K562 (cell line): ENCODE results near the gene COL25A1. TPM values are rescaled to one million over a fixed set of nuclear protein-coding genes. Genes with fewer than 3 reads are reported as not detected.
A peak's percentile ranks its signal among the peaks of the same experiment; 100 is the strongest.

Experiments
- ATAC-seq: fragments of 200-7000 bp; cut with Tn5 transposase; 3 replicates; pipeline ENCODE4 v1.9.1; 2020; ENCODE audit warnings: moderate library complexity
- BruUV-seq: library from RNA; stranded (reverse); fragments of 400-500 nt; replicated peaks from 2 replicates; lab custom pipeline; 2021; lab: Mats Ljungman, UMichigan
- CTCF ChIA-PET: fragments of 300-600 bp; formaldehyde crosslinking; extraction: SDS; loops from one replicate; lab custom pipeline; 2021; ENCODE audit warnings: low intra/inter-chr PET ratio; lab: Yijun Ruan, JAX
- POLR2A ChIA-PET: fragments of 300-600, 350-650 bp; sonication (Branson Sonifier 250); formaldehyde crosslinking; extraction: SDS; loops from one replicate; lab custom pipeline; 2021; ENCODE audit warnings: antibody characterized with exemption, inconsistent platforms; lab: Yijun Ruan, JAX
- DNase-seq, 4 experiments: peaks; one replicate each; pipeline versions ENCODE4 v3.0.0 to v3.0.0-alpha.2; 2011 to 2018; ENCODE audit warnings: low spot score in 3 of 4, mixed read lengths in 3 of 4; ENCODE audit errors: extremely low read depth in 1 of 4
- FAIRE-seq: peaks from 2 replicates; lab custom pipeline; 2011; peaks lifted over from hg19 to GRCh38; lab: Jason Lieb, UNC
- H2AFZ ChIP-seq: 2 replicates; pipeline ENCODE4 v1.6.0; 2011; ENCODE audit warnings: low read depth, low read length, control low read depth, inconsistent platforms
- H3K27ac ChIP-seq: fragments of 200-600 bp; 3 replicates; pipeline ENCODE4 v1.8.0; 2011; ENCODE audit warnings: low read depth, mild to moderate bottlenecking, control low read depth, inconsistent platforms, low read length, moderate library complexity, mixed read lengths; ENCODE audit errors: extremely low read depth
- H3K27me3 ChIP-seq, 2 experiments: fragments of 300-600 bp in 1 of 2; 2 replicates in 1 of 2; 3 replicates in 1 of 2; pipeline versions ENCODE4 v1.6.0 to v1.8.0; 2011; ENCODE audit warnings: inconsistent platforms in 2 of 2, low read length in 2 of 2, mild to moderate bottlenecking in 1 of 2, mixed read lengths in 1 of 2, moderate library complexity in 1 of 2; ENCODE audit not compliant: control insufficient read depth in 2 of 2, insufficient read depth in 2 of 2
- H3K36me3 ChIP-seq: fragments of 300-600 bp; 3 replicates; pipeline ENCODE4 v1.8.0; 2011; ENCODE audit warnings: mild to moderate bottlenecking, low read length, inconsistent platforms; ENCODE audit not compliant: control insufficient read depth, insufficient read depth
- H3K4me1 ChIP-seq, 2 experiments: fragments of 200-600 bp in 1 of 2; replicated peaks in 1 of 2; 2 replicates in 1 of 2; 3 replicates in 1 of 2; pipeline versions ENCODE4 v1.5.1 to v1.8.0; 2011; ENCODE audit warnings: inconsistent platforms in 2 of 2, low read length in 2 of 2, mild to moderate bottlenecking in 1 of 2, mixed read lengths in 1 of 2, moderate library complexity in 1 of 2; ENCODE audit not compliant: control insufficient read depth in 2 of 2, insufficient read depth in 2 of 2
- H3K4me2 ChIP-seq: 2 replicates; pipeline ENCODE4 v1.6.1; 2011; ENCODE audit warnings: low read length, control low read depth, inconsistent platforms, mixed read lengths; ENCODE audit not compliant: insufficient read depth
- H3K4me3 ChIP-seq: fragments of 200-600 bp; sonication (generic), shearing (Covaris generic); 2 replicates; pipeline ENCODE4 v1.5.1; 2016; ENCODE audit warnings: control low read depth, inconsistent platforms
- H3K79me2 ChIP-seq: fragments of 200-600 bp; 3 replicates; pipeline ENCODE4 v1.8.0; 2011; ENCODE audit warnings: low read length, inconsistent platforms; ENCODE audit not compliant: control insufficient read depth, insufficient read depth
- H3K9ac ChIP-seq, 2 experiments: 2 replicates each; pipeline versions ENCODE4 v1.6.0 to v1.6.1; 2011; ENCODE audit warnings: low read depth in 2 of 2, low read length in 2 of 2, control low read depth in 1 of 2, inconsistent platforms in 1 of 2, mild to moderate bottlenecking in 1 of 2, mixed read lengths in 1 of 2; ENCODE audit not compliant: insufficient read depth in 1 of 2
- H3K9me1 ChIP-seq: one replicate; pipeline ENCODE4 v1.6.0; 2011; ENCODE audit warnings: inconsistent platforms, mild to moderate bottlenecking, low read length, moderate library complexity; ENCODE audit not compliant: control insufficient read depth, insufficient read depth
- H3K9me3 ChIP-seq: replicated peaks from 2 replicates; pipeline ENCODE4 v1.5.1; 2011; ENCODE audit warnings: low read depth, low read length, inconsistent platforms; ENCODE audit not compliant: control insufficient read depth, insufficient read depth
- H4K20me1 ChIP-seq: replicated peaks from 2 replicates; pipeline ENCODE4 v1.6.1; 2011; ENCODE audit warnings: low read length, inconsistent platforms, mixed read lengths; ENCODE audit not compliant: control insufficient read depth, insufficient read depth
- BRF1 ChIP-seq: IDR thresholded peaks from 3 replicates; pipeline ENCODE4 v1.6.1; 2011; ENCODE audit warnings: borderline replicate concordance, mild to moderate bottlenecking; ENCODE audit not compliant: insufficient read length; ENCODE audit errors: extremely low read depth
- FIP1L1 ChIP-seq: fragments of 200-400 bp; formaldehyde crosslinking; IDR thresholded peaks from 2 replicates; pipeline ENCODE4 v1.6.1; 2018; ENCODE audit warnings: mild to moderate bottlenecking, low read depth, low read length; ENCODE audit not compliant: poor library complexity, severe bottlenecking
- MYBL2 ChIP-seq, 2 experiments: fragments of 450-650 bp in 1 of 2; sonication (generic) in 1 of 2; formaldehyde crosslinking in 1 of 2; IDR thresholded peaks; 2 replicates each; pipeline versions ENCODE4 v1.6.1 to v1.8.1; 2017 to 2022; ENCODE audit warnings: borderline replicate concordance in 1 of 2, inconsistent platforms in 1 of 2, low read depth in 1 of 2, mild to moderate bottlenecking in 1 of 2, missing genetic modification reagents in 1 of 2, moderate library complexity in 1 of 2
- NR2C1 ChIP-seq, 2 experiments: fragments of 450-650 bp; IDR thresholded peaks; 2 replicates each; pipeline ENCODE4 v1.6.1; 2017; ENCODE audit warnings: mild to moderate bottlenecking in 2 of 2, antibody characterized with exemption in 1 of 2, inconsistent platforms in 1 of 2, missing compliant biosample characterization in 1 of 2, missing genetic modification characterization in 1 of 2
- SRF ChIP-seq, 2 experiments: fragments of 250-450, 450-650 bp in 1 of 2; sonication (Bioruptor Pico) in 1 of 2; sonication (generic) in 1 of 2; formaldehyde crosslinking; IDR thresholded peaks; 2 replicates each; pipeline versions ENCODE4 v1.5.0 to v1.5.1; 2020 to 2022; ENCODE audit warnings: mild to moderate bottlenecking in 1 of 2, missing genetic modification reagents in 1 of 2
- VEZF1 ChIP-seq: fragments of 200-800 bp; sonication (Bioruptor generic); IDR thresholded peaks from 2 replicates; pipeline ENCODE4 v1.6.1; 2017; ENCODE audit warnings: missing genetic modification characterization, missing compliant biosample characterization
- ZKSCAN1 ChIP-seq: fragments of 150-350 bp; IDR thresholded peaks from 2 replicates; pipeline ENCODE4 v1.6.1; 2016; ENCODE audit warnings: low read depth, low read length
- ZNF212 ChIP-seq: fragments of 450-650 bp; formaldehyde crosslinking; IDR thresholded peaks from 2 replicates; pipeline ENCODE4 v1.4.0; 2020; ENCODE audit warnings: mild to moderate bottlenecking
- ZNF224 ChIP-seq: sonication (generic); formaldehyde crosslinking; IDR thresholded peaks from 2 replicates; pipeline ENCODE4 v1.8.0; 2022; ENCODE audit warnings: mild to moderate bottlenecking, missing genetic modification reagents
- WGBS: fragments of 100-300 bp; shearing (Covaris generic); methylation state at CpG from one replicate; pipeline ENCODE4 v1.1.6; 2016; ENCODE audit warnings: low coverage, mixed read lengths; ENCODE audit not compliant: insufficient coverage; ENCODE audit errors: missing lambda C conversion rate; 5-methylcytosine and 5-hydroxymethylcytosine counted together
- in situ Hi-C: fragments of 300-500 bp; cut with MboI; formaldehyde crosslinking; loops from 4 replicates; pipeline ENCODE4 v1.15.0; 2018; ENCODE audit warnings: inconsistent platforms, mixed read lengths
- intact Hi-C: fragments of 100-400 bp; cut with micrococcal nuclease; formaldehyde crosslinking; loops from 2 replicates; pipeline ENCODE4 v1.14.2; 2022
- polyA plus RNA-seq, 8 experiments: library from polyadenylated mRNA; depleted of rRNA in 4 of 8; stranded (reverse) in 5 of 8; unstranded in 3 of 8; fragments of >200 nt; fragmentation: Nextera tagmentation in 2 of 8; fragmentation: Illumina TruSeq in 1 of 8; extraction: Ambion mirVana in 2 of 8; extraction: Trizol in 1 of 8; gene quantifications; 2 replicates each; pipeline versions ENCODE4 v1.2.1 to v1.2.3, GENCODE V29; 2011 to 2014; ENCODE audit warnings: inconsistent platforms in 1 of 8, missing spikeins in 1 of 8
- total RNA-seq, 7 experiments: library from RNA; depleted of rRNA in 6 of 7; stranded (reverse); fragments of >200 nt in 6 of 7; fragmentation: Illumina TruSeq in 2 of 7; extraction: Trizol in 2 of 7; gene quantifications; 2 replicates each; pipeline versions ENCODE4 v1.2.1 to v1.2.3, GENCODE V29; 2011 to 2021; ENCODE audit warnings: low replicate concordance in 1 of 7
- TF ChIP-seq, protein P1 (sequence below): fragments of 250-450 bp; sonication (Bioruptor Pico); IDR thresholded peaks from 2 replicates; pipeline ENCODE4 v1.8.0; 2022; ENCODE audit warnings: moderate library complexity, mild to moderate bottlenecking, inconsistent platforms

Gene COL25A1
- total and polyA plus RNA-seq, 9 of the 15 experiments (the other 6 are each of a cell fraction or from before 2014, with no cell fraction given) = 0.03 to 0.62 (median 0.27) TPM

GRCh38 chr4:109296527-109296926, 5.9 kb downstream of the COL25A1 start:
- no peak overlapping the region for H3K4me3 ChIP-seq
- 0 out of 2 replicates have a peak, but pooled peaks cover 1% of the 10 kb centered on the region for H3K9me3 ChIP-seq
- no peaks in the 10 kb centered on the region for H3K9me1 ChIP-seq
- 79% methylated on average over 2 of the region's 2 CpGs for WGBS
- intact Hi-C loops (loop anchor here (5.0 to 10.0 kb wide), 3 partner anchors 111 to 612 kb away; no protein-coding TSS in a partner anchor), in situ Hi-C loops (no loop called here)
- ATAC-seq (no peak), FAIRE-seq (no peak), DNase-seq (no peak)
- no peak overlapping the region for H3K27ac ChIP-seq
- CTCF ChIA-PET = no interaction called here
- H2AFZ ChIP-seq = 0 out of 2 replicates have a peak overlapping the region, but pooled peaks have one; percentile 4
- no peaks in the 10 kb centered on the region for H3K4me1 ChIP-seq
- no peaks in the 10 kb centered on the region for H3K36me3 ChIP-seq
- POLR2A ChIA-PET = interaction anchor here (1.3 kb wide), 1 partner anchor 14 kb away, joined by 4 read pairs; no protein-coding TSS in a partner anchor
- no peak overlapping the region for H3K9ac ChIP-seq
- H3K79me2 ChIP-seq = no peaks in the 10 kb centered on the region
- BruUV-seq = no TSS peak
- H3K4me2 ChIP-seq = no peak overlapping the region
- no peaks in the 10 kb centered on the region for H3K27me3 ChIP-seq
- no peaks in the 10 kb centered on the region for H4K20me1 ChIP-seq
- TF ChIP-seq BRF1 = no peak
- no peak for TF ChIP-seq ZKSCAN1
- no peak for TF ChIP-seq MYBL2 (IDR thresholded peaks at IDR 0.05; ENCODE audit: low read depth)
- no peak for TF ChIP-seq MYBL2 (CRISPR knock-in tag; IDR thresholded peaks at IDR 0.05; ENCODE audit: borderline replicate concordance)
- no peak for TF ChIP-seq FIP1L1
- TF ChIP-seq ZNF224 = no peak
- TF ChIP-seq, protein P1, sequence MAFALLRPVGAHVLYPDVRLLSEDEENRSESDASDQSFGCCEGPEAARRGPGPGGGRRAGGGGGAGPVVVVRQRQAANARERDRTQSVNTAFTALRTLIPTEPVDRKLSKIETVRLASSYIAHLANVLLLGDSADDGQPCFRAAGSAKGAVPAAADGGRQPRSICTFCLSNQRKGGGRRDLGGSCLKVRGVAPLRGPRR = no peak
- TF ChIP-seq NR2C1 (IDR thresholded peaks at IDR 0.05) = no peak
- TF ChIP-seq NR2C1 (tag; IDR thresholded peaks at IDR 0.05) = no peak
- no peak for TF ChIP-seq SRF (CRISPR knock-in tag; IDR thresholded peaks at IDR 0.05)
- no peak for TF ChIP-seq ZNF212 (CRISPR knock-in tag)
- no peak for TF ChIP-seq VEZF1
